Mucosa of rectum (tissue), 2 donors: Measurements from ENCODE around the gene NPFFR2.
"Not testable (repeated sequence)": the region's sequence is repeated elsewhere in the genome, so short reads cannot be mapped to it uniquely, and the experiment has no call there.

Experiments used
- H3K27ac ChIP-seq, 2 donors: one replicate each; pipeline ENCODE4 v1.7.0; 2013; ENCODE audit warnings: inconsistent platforms in 2 of 2, low read depth in 2 of 2, low read length in 2 of 2
- H3K27me3 ChIP-seq, 2 donors: one replicate each; pipeline ENCODE4 v1.7.0; 2013; ENCODE audit warnings: low read length in 2 of 2; ENCODE audit not compliant: control insufficient read depth in 2 of 2, insufficient read depth in 2 of 2
- H3K36me3 ChIP-seq, 2 donors: one replicate each; pipeline ENCODE4 v1.7.0; 2013; ENCODE audit warnings: low read length in 2 of 2; ENCODE audit not compliant: control insufficient read depth in 2 of 2, insufficient read depth in 2 of 2
- H3K4me1 ChIP-seq, 2 donors: one replicate each; pipeline ENCODE4 v1.7.0; 2013; ENCODE audit warnings: low read length in 2 of 2, mild to moderate bottlenecking in 1 of 2; ENCODE audit not compliant: control insufficient read depth in 2 of 2, insufficient read depth in 2 of 2
- H3K4me3 ChIP-seq, 2 donors: one replicate each; pipeline ENCODE4 v1.7.0; 2013; ENCODE audit warnings: low read length in 2 of 2
- H3K9ac ChIP-seq, 2 donors: one replicate each; pipeline ENCODE4 v1.7.0; 2013; ENCODE audit warnings: low read length in 2 of 2, low read depth in 1 of 2, mild to moderate bottlenecking in 1 of 2
- H3K9me3 ChIP-seq, 2 donors: one replicate each; pipeline ENCODE4 v1.7.0; 2013; ENCODE audit warnings: low read length in 2 of 2; ENCODE audit not compliant: control insufficient read depth in 2 of 2
- donor health status: healthy.
- donor health status: Normal muscosa, but diverticular disease.

Gene NPFFR2

DNA sequence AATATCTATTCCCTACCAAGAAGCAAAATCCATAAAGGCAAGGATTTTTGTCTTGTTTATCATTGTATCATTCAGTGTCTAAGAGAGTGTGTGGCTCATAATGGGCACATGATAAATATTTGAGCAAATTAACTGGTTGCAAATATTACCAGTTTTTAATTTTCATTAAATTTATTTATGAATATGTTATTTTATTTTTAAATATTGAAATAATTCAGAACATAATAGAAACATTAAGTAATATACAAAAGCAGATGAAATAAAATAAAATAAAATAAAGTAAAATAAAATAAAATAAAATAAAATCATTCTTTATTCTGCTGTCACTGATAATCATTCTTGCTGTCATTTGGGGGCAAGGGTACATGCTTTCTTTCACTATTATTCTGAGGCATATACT is 120.9 kb downstream of the NPFFR2 start:
- no peak overlapping the region for H3K27ac ChIP-seq
- H3K9me3 ChIP-seq: no peaks in the 10 kb centered on the region
- H3K27me3 ChIP-seq: no peaks in the 10 kb centered on the region
- no peak overlapping the region for H3K9ac ChIP-seq
- no peaks in the 10 kb centered on the region for H3K4me1 ChIP-seq
- no peaks in the 10 kb centered on the region for H3K36me3 ChIP-seq
- no peak overlapping the region for H3K4me3 ChIP-seq

DNA sequence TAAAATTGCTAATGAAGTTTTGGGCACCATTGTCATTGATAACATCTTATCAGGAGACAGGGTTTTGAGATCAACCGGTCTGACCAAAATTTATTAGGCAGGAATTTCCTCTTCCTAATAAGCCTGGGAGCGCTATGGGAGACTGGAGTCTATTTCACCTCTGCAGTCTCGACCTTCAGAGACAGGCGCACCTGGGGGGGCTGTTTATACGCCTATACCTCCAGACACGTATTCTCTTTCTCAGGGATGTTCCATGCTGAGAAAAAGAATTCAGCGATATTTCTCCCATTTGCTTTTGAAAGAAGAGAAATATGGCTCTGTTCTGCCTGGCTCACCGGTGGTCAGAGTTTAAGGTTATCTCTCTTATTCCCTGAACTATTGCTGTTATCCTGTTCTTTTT is 121.8 kb downstream of the NPFFR2 start:
- not testable (repeated sequence) for H3K36me3 ChIP-seq, H3K4me3 ChIP-seq, H3K27ac ChIP-seq, H3K9me3 ChIP-seq, H3K9ac ChIP-seq, H3K27me3 ChIP-seq, H3K4me1 ChIP-seq

DNA sequence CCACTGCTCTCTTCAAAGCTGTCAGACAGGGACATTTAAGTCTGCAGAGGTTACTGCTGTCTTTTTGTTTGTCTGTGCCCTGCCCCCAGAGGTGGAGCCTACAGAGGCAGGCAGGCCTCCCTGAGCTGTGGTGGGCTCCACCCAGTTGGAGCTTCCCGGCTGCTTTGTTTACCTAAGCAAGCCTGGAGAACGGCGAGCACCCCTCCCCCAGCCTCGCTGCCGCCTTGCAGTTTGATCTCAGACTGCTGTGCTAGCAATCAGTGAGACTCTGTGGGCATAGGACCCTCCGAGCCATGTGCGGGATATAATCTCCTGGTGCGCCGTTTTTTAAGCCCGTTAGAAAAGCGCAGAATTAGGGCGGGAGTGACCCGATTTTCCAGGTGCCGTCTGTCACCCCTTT is 137.5 kb downstream of the NPFFR2 start:
- H3K9me3 ChIP-seq, H3K9ac ChIP-seq, H3K27ac ChIP-seq, H3K36me3 ChIP-seq, H3K4me1 ChIP-seq, H3K4me3 ChIP-seq, H3K27me3 ChIP-seq: not testable (repeated sequence)

DNA sequence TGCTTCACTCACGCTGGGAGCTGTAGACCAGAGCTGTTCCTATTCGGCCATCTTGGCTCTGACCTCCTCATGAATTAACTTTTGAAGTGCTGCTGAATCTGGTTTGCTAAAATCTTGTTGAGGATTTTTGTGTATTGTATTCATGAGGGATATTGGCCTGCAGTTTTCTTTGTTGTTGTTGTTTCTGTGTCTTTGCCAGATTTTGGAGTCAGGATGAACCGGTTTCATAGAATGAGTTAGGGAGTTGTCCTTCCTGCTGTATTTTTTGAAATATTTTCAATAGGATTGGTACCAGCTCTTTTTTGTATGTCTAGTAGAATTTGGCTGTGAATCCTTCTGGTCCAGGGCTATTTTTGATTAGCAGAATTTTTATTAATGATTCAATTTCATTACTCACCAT is 138.1 kb downstream of the NPFFR2 start:
- Histone ChIP-seq H3K36me3 (no peaks in the 10 kb centered on the region), H3K9ac (no peak overlapping the region), H3K27me3 (no peaks in the 10 kb centered on the region), H3K9me3 (no peaks in the 10 kb centered on the region), H3K4me3 (no peak overlapping the region), H3K27ac (no peak overlapping the region), H3K4me1 (no peaks in the 10 kb centered on the region)

DNA sequence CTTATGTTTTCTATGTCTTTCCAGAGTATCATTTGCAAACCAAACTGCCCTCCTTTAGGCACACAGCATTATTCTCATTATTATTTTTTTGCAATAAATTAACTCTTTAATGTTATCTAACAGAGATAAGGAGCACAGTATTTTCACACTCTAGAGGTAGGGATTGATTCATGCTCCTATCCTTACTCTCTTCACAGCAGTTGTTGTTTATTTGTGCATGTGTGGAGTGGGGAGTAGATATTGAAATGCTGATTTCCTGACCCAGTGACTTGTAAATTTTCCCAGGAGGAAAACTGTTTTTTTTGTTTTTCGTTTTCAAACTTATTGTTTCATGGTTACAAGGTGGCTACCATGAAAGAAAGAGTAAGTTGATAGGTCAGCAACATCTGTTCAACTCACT is 140.0 kb downstream of the NPFFR2 start:
- H3K27ac ChIP-seq: no peak overlapping the region
- no peaks in the 10 kb centered on the region for H3K36me3 ChIP-seq
- no peaks in the 10 kb centered on the region for H3K27me3 ChIP-seq
- H3K4me3 ChIP-seq: no peak overlapping the region
- no peaks in the 10 kb centered on the region for H3K4me1 ChIP-seq
- H3K9ac ChIP-seq: no peak overlapping the region
- no peaks in the 10 kb centered on the region for H3K9me3 ChIP-seq

DNA sequence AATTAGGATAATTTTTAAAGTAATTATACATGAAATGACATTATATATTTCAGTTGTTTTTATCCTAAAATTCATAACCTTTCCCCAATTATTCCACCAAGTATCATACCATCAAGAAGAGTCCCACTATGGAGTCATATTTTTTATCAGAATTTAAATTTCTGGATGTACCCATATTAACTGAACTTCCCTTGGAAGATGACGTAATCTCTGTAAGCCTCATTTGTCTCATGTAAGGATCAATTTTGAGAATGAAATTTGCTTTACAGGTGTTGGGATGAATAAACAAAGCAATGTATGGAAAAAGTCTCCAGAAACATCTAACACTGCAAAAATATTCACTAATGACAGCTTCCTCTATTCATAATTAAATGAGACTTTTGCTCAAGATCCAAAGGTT is 147.5 kb downstream of the NPFFR2 start:
- H3K4me3 ChIP-seq: no peak overlapping the region
- no peaks in the 10 kb centered on the region for H3K9me3 ChIP-seq
- H3K27ac ChIP-seq: no peak overlapping the region
- no peaks in the 10 kb centered on the region for H3K36me3 ChIP-seq
- no peaks in the 10 kb centered on the region for H3K4me1 ChIP-seq
- no peaks in the 10 kb centered on the region for H3K27me3 ChIP-seq
- no peak overlapping the region for H3K9ac ChIP-seq

DNA sequence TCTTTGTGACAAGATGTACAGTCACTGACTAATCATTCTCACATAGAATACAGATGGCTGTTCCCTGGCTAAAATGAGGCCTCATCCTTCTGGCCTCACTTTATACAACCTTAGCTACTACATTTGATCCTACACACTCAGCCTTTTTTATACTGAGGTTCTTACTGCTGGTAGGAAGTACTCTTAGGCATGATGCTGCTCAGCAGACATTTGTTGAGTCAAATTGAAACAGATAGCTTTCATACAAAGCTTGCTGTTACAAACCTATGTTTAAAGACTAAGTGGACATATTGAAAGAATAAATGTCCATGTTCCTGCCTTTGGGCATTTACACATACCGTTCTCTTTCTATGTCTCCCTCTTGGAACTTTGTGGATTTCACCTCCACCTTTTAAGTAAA is 154.9 kb downstream of the NPFFR2 start:
- no peaks in the 10 kb centered on the region for H3K4me1 ChIP-seq
- no peak overlapping the region for H3K27ac ChIP-seq
- H3K9me3 ChIP-seq: no peaks in the 10 kb centered on the region
- H3K4me3 ChIP-seq: no peak overlapping the region
- no peaks in the 10 kb centered on the region for H3K36me3 ChIP-seq
- H3K27me3 ChIP-seq: no peaks in the 10 kb centered on the region
- H3K9ac ChIP-seq: no peak overlapping the region

DNA sequence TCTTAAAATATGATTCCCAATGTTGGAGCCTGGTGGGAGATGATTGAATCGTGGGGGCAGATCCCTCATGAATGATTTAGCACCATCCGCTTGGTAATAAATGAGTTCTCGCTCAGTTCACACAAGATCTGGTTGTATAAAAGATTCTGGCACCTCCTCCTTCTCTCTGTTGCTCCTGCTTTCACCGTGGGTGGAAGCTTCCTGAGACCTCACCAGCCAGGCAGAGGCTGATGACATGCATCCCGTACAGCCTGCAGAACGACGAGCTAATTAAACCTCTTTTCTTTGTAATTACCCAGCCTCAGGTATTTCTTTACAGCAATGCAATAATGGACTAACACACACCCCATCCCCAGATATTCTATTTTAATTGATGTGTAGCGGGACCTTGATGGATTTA is 162.2 kb downstream of the NPFFR2 start:
- Histone ChIP-seq H3K36me3 (no peaks in the 10 kb centered on the region), H3K9ac (no peak overlapping the region), H3K9me3 (no peaks in the 10 kb centered on the region), H3K27me3 (no peaks in the 10 kb centered on the region), H3K4me3 (no peak overlapping the region), H3K27ac (no peak overlapping the region), H3K4me1 (no peaks in the 10 kb centered on the region)

DNA sequence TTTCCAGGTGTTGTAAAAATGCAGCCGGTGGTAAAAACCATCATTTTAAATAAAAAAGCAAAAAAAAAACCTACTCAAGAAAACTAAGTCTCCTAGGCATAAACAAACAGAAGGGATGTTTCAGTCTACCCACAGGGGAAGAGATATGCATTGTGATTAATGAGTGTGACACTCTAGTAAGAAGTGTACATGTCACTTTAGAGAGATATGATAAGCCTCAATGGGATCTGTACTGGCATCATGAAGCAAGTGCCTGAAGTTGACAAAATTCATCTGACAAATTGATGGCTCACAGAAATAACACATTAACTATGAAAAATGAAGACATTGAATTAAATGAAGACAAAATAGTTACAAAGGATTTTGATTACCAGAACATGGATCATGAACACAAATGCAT is 162.7 kb downstream of the NPFFR2 start:
- no peaks in the 10 kb centered on the region for H3K27me3 ChIP-seq
- no peak overlapping the region for H3K9ac ChIP-seq
- no peak overlapping the region for H3K4me3 ChIP-seq
- H3K27ac ChIP-seq: no peak overlapping the region
- no peaks in the 10 kb centered on the region for H3K4me1 ChIP-seq
- no peaks in the 10 kb centered on the region for H3K36me3 ChIP-seq
- H3K9me3 ChIP-seq: no peaks in the 10 kb centered on the region
